Measurements from ENCODE around the gene SH3D19.

SH3D19 gene

GRCh38 chr4:151314010-151314355 lies 11.4 kb downstream of the SH3D19 start:
- FAIRE-seq (no peak), DNase-seq (ENCODE audit: insufficient read length, low spot score) (no peak)
- TF ChIP-seq POLR2A (IDR thresholded peaks at IDR 0.05; ENCODE audit: low read depth, low read length) = no peak

- DNase-seq (ENCODE audit: insufficient read length, low spot score) (no peak), FAIRE-seq (no peak)
- no peak for TF ChIP-seq POLR2A (IDR thresholded peaks at IDR 0.05; ENCODE audit: low read depth, low read length)
Observed at GRCh38 chr4:151313306-151314009, 11.9 kb downstream of the SH3D19 start.

- no peak for TF ChIP-seq POLR2A (IDR thresholded peaks at IDR 0.05; ENCODE audit: low read depth, low read length)
Observed at GRCh38 chr4:151310124-151310728, 15.2 kb downstream of the SH3D19 start.

GRCh38 chr4:151304755-151305154 lies 20.6 kb downstream of the SH3D19 start:
- TF ChIP-seq POLR2A (IDR thresholded peaks at IDR 0.05; ENCODE audit: low read depth, low read length) = no peak
- FAIRE-seq (no peak), DNase-seq (ENCODE audit: insufficient read length, low spot score) (no peak)

More at GRCh38 chr4:151310124-151310728, 15.2 kb downstream of the SH3D19 start:
- FAIRE-seq (no peak), DNase-seq (ENCODE audit: insufficient read length, low spot score) (no peak)

GRCh38 chr4:151304226-151304625 lies 21.2 kb downstream of the SH3D19 start:
- TF ChIP-seq POLR2A (IDR thresholded peaks at IDR 0.05; ENCODE audit: low read depth, low read length) = no peak
- DNase-seq (ENCODE audit: insufficient read length, low spot score) = no peak
- no peak for FAIRE-seq

- TF ChIP-seq POLR2A (IDR thresholded peaks at IDR 0.05; ENCODE audit: low read depth, low read length) = no peak
- DNase-seq (ENCODE audit: insufficient read length, low spot score) (no peak), FAIRE-seq (no peak)
Observed at GRCh38 chr4:151302432-151302831, 23.0 kb downstream of the SH3D19 start.

- FAIRE-seq (no peak), DNase-seq (ENCODE audit: insufficient read length, low spot score) (no peak)
- TF ChIP-seq POLR2A (IDR thresholded peaks at IDR 0.05; ENCODE audit: low read depth, low read length) = no peak
Observed at GRCh38 chr4:151297170-151297569, 28.2 kb downstream of the SH3D19 start.

- DNase-seq (ENCODE audit: insufficient read length, low spot score) (no peak), FAIRE-seq (no peak)
- no peak for TF ChIP-seq POLR2A (IDR thresholded peaks at IDR 0.05; ENCODE audit: low read depth, low read length)
Observed at GRCh38 chr4:151296227-151296626, 29.2 kb downstream of the SH3D19 start.

- no peak for TF ChIP-seq POLR2A (IDR thresholded peaks at IDR 0.05; ENCODE audit: low read depth, low read length)
- FAIRE-seq = no peak
- no peak for DNase-seq (ENCODE audit: insufficient read length, low spot score)
Observed at GRCh38 chr4:151294833-151295496, 30.4 kb downstream of the SH3D19 start.

GRCh38 chr4:151292038-151292437 lies 33.4 kb downstream of the SH3D19 start:
- FAIRE-seq = no peak
- no peak for TF ChIP-seq POLR2A (IDR thresholded peaks at IDR 0.05; ENCODE audit: low read depth, low read length)
- DNase-seq (ENCODE audit: insufficient read length, low spot score) = no peak

- TF ChIP-seq POLR2A (IDR thresholded peaks at IDR 0.05; ENCODE audit: low read depth, low read length) = no peak
- DNase-seq (ENCODE audit: insufficient read length, low spot score) (no peak), FAIRE-seq (no peak)
Observed at GRCh38 chr4:151291485-151291884, 33.9 kb downstream of the SH3D19 start.

GRCh38 chr4:151287409-151287808 lies 38.0 kb downstream of the SH3D19 start:
- FAIRE-seq (no peak), DNase-seq (ENCODE audit: insufficient read length, low spot score) (no peak)
- TF ChIP-seq POLR2A (IDR thresholded peaks at IDR 0.05; ENCODE audit: low read depth, low read length) = no peak

GRCh38 chr4:151284534-151285245 lies 40.7 kb downstream of the SH3D19 start:
- DNase-seq (ENCODE audit: insufficient read length, low spot score) (no peak), FAIRE-seq (no peak)
- no peak for TF ChIP-seq POLR2A (IDR thresholded peaks at IDR 0.05; ENCODE audit: low read depth, low read length)

Data from H54 (cell line).